ENCODE data around the gene SCN2B.

Gene SCN2B

GRCh38 chr11:118152020-118152551 lies 24.4 kb downstream of the SCN2B start:
- H3K4me1 ChIP-seq (ENCODE audit: low read length) = no peaks in the 10 kb centered on the region; the same call in 1 of the 2 replicates
- H3K4me2 ChIP-seq (ENCODE audit: low read depth, low read length) = no peak overlapping the region
- no peak overlapping the region for H3K4me3 ChIP-seq (ENCODE audit: low read length)

GRCh38 chr11:118151431-118151830 lies 25.0 kb downstream of the SCN2B start:
- Histone ChIP-seq H3K4me1 (ENCODE audit: low read length) (no peaks in the 10 kb centered on the region; the same call in 1 of the 2 replicates), H3K9me2 (replicated peaks; ENCODE audit: insufficient read depth, low read length) (no peaks in the 10 kb centered on the region), H3K79me2 (ENCODE audit: low read length) (no peaks in the 10 kb centered on the region), H3K9ac (ENCODE audit: low read length) (no peak overlapping the region), H3K4me3 (ENCODE audit: low read length) (no peak overlapping the region), H4K20me1 (ENCODE audit: insufficient read depth, low read length) (no peaks in the 10 kb centered on the region), H3K27me3 (replicated peaks; ENCODE audit: insufficient read depth, low read length) (peaks cover 79% of the 10 kb centered on the region), H3K9me3 (replicated peaks; ENCODE audit: insufficient read depth, low read length) (no peaks in the 10 kb centered on the region), H3K4me2 (ENCODE audit: low read depth, low read length) (no peak overlapping the region), H3F3A (ENCODE audit: insufficient read depth, low read length) (no peaks in the 10 kb centered on the region), H2AFZ (ENCODE audit: low read length) (no peak overlapping the region), H3K36me3 (replicated peaks; ENCODE audit: insufficient read depth, low read length) (no peaks in the 10 kb centered on the region), H3K27ac (ENCODE audit: low read length) (no peak overlapping the region)
- DNase-seq = no peak
- TF ChIP-seq CTCF (IDR thresholded peaks at IDR 0.05; ENCODE audit: low read length) (no peak), EZH2 (optimal IDR thresholded peaks at IDR 0.05; ENCODE audit: low read depth, low read length) (no peak), EZH2phosphoT487 (IDR thresholded peaks at IDR 0.05; ENCODE audit: low read length) (no peak)

More at GRCh38 chr11:118152020-118152551, 24.4 kb downstream of the SCN2B start:
- H3K27me3 ChIP-seq (replicated peaks; ENCODE audit: insufficient read depth, low read length) = peaks cover 79% of the 10 kb centered on the region
- no peaks in the 10 kb centered on the region for H4K20me1 ChIP-seq (ENCODE audit: insufficient read depth, low read length)
- no peak for DNase-seq
- no peaks in the 10 kb centered on the region for H3F3A ChIP-seq (ENCODE audit: insufficient read depth, low read length)
- TF ChIP-seq EZH2phosphoT487 (IDR thresholded peaks at IDR 0.05; ENCODE audit: low read length) = no peak
- TF ChIP-seq CTCF (IDR thresholded peaks at IDR 0.05; ENCODE audit: low read length) = no peak
- TF ChIP-seq EZH2 (optimal IDR thresholded peaks at IDR 0.05; ENCODE audit: low read depth, low read length) = no peak
- no peak overlapping the region for H2AFZ ChIP-seq (ENCODE audit: low read length)
- H3K36me3 ChIP-seq (replicated peaks; ENCODE audit: insufficient read depth, low read length) = no peaks in the 10 kb centered on the region
- no peaks in the 10 kb centered on the region for H3K9me2 ChIP-seq (replicated peaks; ENCODE audit: insufficient read depth, low read length)
- H3K9ac ChIP-seq (ENCODE audit: low read length) = no peak overlapping the region
- no peaks in the 10 kb centered on the region for H3K79me2 ChIP-seq (ENCODE audit: low read length)
- H3K27ac ChIP-seq (ENCODE audit: low read length) = no peak overlapping the region
- H3K9me3 ChIP-seq (replicated peaks; ENCODE audit: insufficient read depth, low read length) = no peaks in the 10 kb centered on the region

GRCh38 chr11:118149493-118149892 lies 26.9 kb downstream of the SCN2B start:
- Histone ChIP-seq H3F3A (ENCODE audit: insufficient read depth, low read length) (no peaks in the 10 kb centered on the region), H3K27me3 (replicated peaks; ENCODE audit: insufficient read depth, low read length) (peaks cover 67% of the 10 kb centered on the region), H3K4me3 (ENCODE audit: low read length) (no peak overlapping the region), H3K4me2 (ENCODE audit: low read depth, low read length) (no peak overlapping the region), H3K36me3 (replicated peaks; ENCODE audit: insufficient read depth, low read length) (no peaks in the 10 kb centered on the region), H3K9me3 (replicated peaks; ENCODE audit: insufficient read depth, low read length) (no peaks in the 10 kb centered on the region), H2AFZ (ENCODE audit: low read length) (no peak overlapping the region), H3K79me2 (ENCODE audit: low read length) (no peaks in the 10 kb centered on the region), H3K27ac (ENCODE audit: low read length) (no peak overlapping the region), H3K4me1 (ENCODE audit: low read length) (no peaks in the 10 kb centered on the region; the same call in 1 of the 2 replicates), H3K9me2 (replicated peaks; ENCODE audit: insufficient read depth, low read length) (no peaks in the 10 kb centered on the region), H3K9ac (ENCODE audit: low read length) (no peak overlapping the region), H4K20me1 (ENCODE audit: insufficient read depth, low read length) (no peaks in the 10 kb centered on the region)
- DNase-seq = no peak
- no peak for TF ChIP-seq CTCF (IDR thresholded peaks at IDR 0.05; ENCODE audit: low read length)
- no peak for TF ChIP-seq EZH2 (optimal IDR thresholded peaks at IDR 0.05; ENCODE audit: low read depth, low read length)
- no peak for TF ChIP-seq EZH2phosphoT487 (IDR thresholded peaks at IDR 0.05; ENCODE audit: low read length)
